Measurements from ENCODE around the gene EYA2.
A peak's percentile ranks its signal among the peaks of the same experiment; 100 is the strongest.

EYA2 gene

GRCh38 chr20:46894579-46894958 is at the start of gene EYA2:
Gene EYA2 (plus strand): TSS chr20:46894843. CDS start chr20:46990011, 95,168 bp downstream.
- H3K4me3 Mint-ChIP-seq, result no peak within 1 kb of the TSS
- no peak for DNase-seq (ENCODE audit: low spot score)
- no peaks in the 10 kb centered on the region for H3K36me3 Mint-ChIP-seq (ENCODE audit: low read depth)
- peaks cover 4% of the 10 kb centered on the region for H3K4me1 Mint-ChIP-seq (ENCODE audit: low read depth)
- H3K9me3 Mint-ChIP-seq, result peaks cover 8% of the 10 kb centered on the region
- H3K27me3 Mint-ChIP-seq (ENCODE audit: low read depth), result peaks cover 72% of the 10 kb centered on the region
- no peak within 1 kb of the TSS for H3K27ac Mint-ChIP-seq

GRCh38 chr20:46844965-46845364 is 49.7 kb upstream of the EYA2 start:
- Mint-ChIP-seq H3K27ac (no peak overlapping the region), H3K36me3 (ENCODE audit: low read depth) (no peaks in the 10 kb centered on the region), H3K4me3 (no peak overlapping the region), H3K27me3 (ENCODE audit: low read depth) (no peaks in the 10 kb centered on the region), H3K4me1 (ENCODE audit: low read depth) (no peaks in the 10 kb centered on the region), H3K9me3 (no peaks in the 10 kb centered on the region)
- no peak for DNase-seq (ENCODE audit: low spot score)

GRCh38 chr20:46849269-46849668 is 45.4 kb upstream of the EYA2 start:
- no peaks in the 10 kb centered on the region for H3K9me3 Mint-ChIP-seq
- DNase-seq (ENCODE audit: low spot score), result no peak
- H3K27me3 Mint-ChIP-seq (ENCODE audit: low read depth), result no peaks in the 10 kb centered on the region
- no peak overlapping the region for H3K27ac Mint-ChIP-seq
- H3K36me3 Mint-ChIP-seq (ENCODE audit: low read depth), result no peaks in the 10 kb centered on the region
- no peaks in the 10 kb centered on the region for H3K4me1 Mint-ChIP-seq (ENCODE audit: low read depth)
- no peak overlapping the region for H3K4me3 Mint-ChIP-seq

GRCh38 chr20:46849751-46850150 is 44.9 kb upstream of the EYA2 start:
- Mint-ChIP-seq H3K4me3 (no peak overlapping the region), H3K4me1 (ENCODE audit: low read depth) (no peaks in the 10 kb centered on the region), H3K9me3 (no peaks in the 10 kb centered on the region), H3K27me3 (ENCODE audit: low read depth) (no peaks in the 10 kb centered on the region), H3K27ac (no peak overlapping the region), H3K36me3 (ENCODE audit: low read depth) (no peaks in the 10 kb centered on the region)
- no peak for DNase-seq (ENCODE audit: low spot score)

- no peaks in the 10 kb centered on the region for H3K4me1 Mint-ChIP-seq (ENCODE audit: low read depth)
- H3K9me3 Mint-ChIP-seq, result no peaks in the 10 kb centered on the region
- H3K27ac Mint-ChIP-seq, result no peak overlapping the region
- no peak overlapping the region for H3K4me3 Mint-ChIP-seq
- H3K27me3 Mint-ChIP-seq (ENCODE audit: low read depth), result no peaks in the 10 kb centered on the region
- DNase-seq (ENCODE audit: low spot score), result no peak
- H3K36me3 Mint-ChIP-seq (ENCODE audit: low read depth), result no peaks in the 10 kb centered on the region
These were observed 44.2 kb upstream of the EYA2 start for GRCh38 chr20:46850416-46850815.

GRCh38 chr20:46850896-46851295 is 43.7 kb upstream of the EYA2 start:
- Mint-ChIP-seq H3K4me3 (no peak overlapping the region), H3K36me3 (ENCODE audit: low read depth) (no peaks in the 10 kb centered on the region), H3K27me3 (ENCODE audit: low read depth) (no peaks in the 10 kb centered on the region)

GRCh38 chr20:46851746-46852145 is 42.9 kb upstream of the EYA2 start:
- H3K4me1 Mint-ChIP-seq (ENCODE audit: low read depth), result no peaks in the 10 kb centered on the region
- no peaks in the 10 kb centered on the region for H3K9me3 Mint-ChIP-seq
- no peak for DNase-seq (ENCODE audit: low spot score)
- no peaks in the 10 kb centered on the region for H3K36me3 Mint-ChIP-seq (ENCODE audit: low read depth)
- no peak overlapping the region for H3K27ac Mint-ChIP-seq
- H3K27me3 Mint-ChIP-seq (ENCODE audit: low read depth), result no peaks in the 10 kb centered on the region
- no peak overlapping the region for H3K4me3 Mint-ChIP-seq

More at GRCh38 chr20:46850896-46851295, 43.7 kb upstream of the EYA2 start:
- no peak for DNase-seq (ENCODE audit: low spot score)
- Mint-ChIP-seq H3K9me3 (no peaks in the 10 kb centered on the region), H3K27ac (no peak overlapping the region), H3K4me1 (ENCODE audit: low read depth) (no peaks in the 10 kb centered on the region)

GRCh38 chr20:46852313-46852712 is 42.3 kb upstream of the EYA2 start:
- Mint-ChIP-seq H3K4me3 (no peak overlapping the region), H3K27me3 (ENCODE audit: low read depth) (no peaks in the 10 kb centered on the region), H3K36me3 (ENCODE audit: low read depth) (no peaks in the 10 kb centered on the region), H3K4me1 (ENCODE audit: low read depth) (no peaks in the 10 kb centered on the region), H3K9me3 (no peaks in the 10 kb centered on the region), H3K27ac (no peak overlapping the region)
- DNase-seq (ENCODE audit: low spot score), result no peak

- no peak overlapping the region for H3K27ac Mint-ChIP-seq
- no peaks in the 10 kb centered on the region for H3K4me1 Mint-ChIP-seq (ENCODE audit: low read depth)
- no peaks in the 10 kb centered on the region for H3K36me3 Mint-ChIP-seq (ENCODE audit: low read depth)
- H3K9me3 Mint-ChIP-seq, result no peaks in the 10 kb centered on the region
- H3K27me3 Mint-ChIP-seq (ENCODE audit: low read depth), result no peaks in the 10 kb centered on the region
- H3K4me3 Mint-ChIP-seq, result no peak overlapping the region
- no peak for DNase-seq (ENCODE audit: low spot score)
These were observed 40.7 kb upstream of the EYA2 start for GRCh38 chr20:46853926-46854325.

- Mint-ChIP-seq H3K27me3 (ENCODE audit: low read depth) (peaks cover 7% of the 10 kb centered on the region), H3K4me3 (no peak overlapping the region), H3K27ac (no peak overlapping the region), H3K36me3 (ENCODE audit: low read depth) (no peaks in the 10 kb centered on the region), H3K9me3 (no peaks in the 10 kb centered on the region), H3K4me1 (ENCODE audit: low read depth) (no peaks in the 10 kb centered on the region)
- no peak for DNase-seq (ENCODE audit: low spot score)
These were observed 37.4 kb upstream of the EYA2 start for GRCh38 chr20:46857061-46857831.

GRCh38 chr20:46865824-46866223 is 28.8 kb upstream of the EYA2 start:
- H3K27ac Mint-ChIP-seq, result no peak overlapping the region
- no peak for DNase-seq (ENCODE audit: low spot score)
- H3K4me1 Mint-ChIP-seq (ENCODE audit: low read depth), result no peaks in the 10 kb centered on the region
- no peak overlapping the region for H3K4me3 Mint-ChIP-seq
- H3K36me3 Mint-ChIP-seq (ENCODE audit: low read depth), result no peaks in the 10 kb centered on the region
- peaks cover 13% of the 10 kb centered on the region for H3K27me3 Mint-ChIP-seq (ENCODE audit: low read depth)
- H3K9me3 Mint-ChIP-seq, result peaks cover 4% of the 10 kb centered on the region

- Mint-ChIP-seq H3K4me3 (no peak overlapping the region), H3K27me3 (ENCODE audit: low read depth) (peaks cover 8% of the 10 kb centered on the region), H3K4me1 (ENCODE audit: low read depth) (peaks cover 4% of the 10 kb centered on the region)
These were observed 24.6 kb upstream of the EYA2 start for GRCh38 chr20:46870041-46870440.

GRCh38 chr20:46872328-46873211 is 22.1 kb upstream of the EYA2 start:
- no peak for DNase-seq (ENCODE audit: low spot score)
- no peak overlapping the region for H3K27ac Mint-ChIP-seq
- H3K9me3 Mint-ChIP-seq, result peaks cover 4% of the 10 kb centered on the region
- peaks cover 9% of the 10 kb centered on the region for H3K27me3 Mint-ChIP-seq (ENCODE audit: low read depth)
- no peaks in the 10 kb centered on the region for H3K36me3 Mint-ChIP-seq (ENCODE audit: low read depth)
- H3K4me3 Mint-ChIP-seq, result peak overlapping the region; percentile 11
- peaks cover 4% of the 10 kb centered on the region for H3K4me1 Mint-ChIP-seq (ENCODE audit: low read depth)

More at GRCh38 chr20:46870041-46870440, 24.6 kb upstream of the EYA2 start:
- H3K9me3 Mint-ChIP-seq, result peaks cover 4% of the 10 kb centered on the region
- H3K36me3 Mint-ChIP-seq (ENCODE audit: low read depth), result no peaks in the 10 kb centered on the region
- no peak overlapping the region for H3K27ac Mint-ChIP-seq
- no peak for DNase-seq (ENCODE audit: low spot score)

GRCh38 chr20:46875059-46875458 is 19.6 kb upstream of the EYA2 start:
- H3K27me3 Mint-ChIP-seq (ENCODE audit: low read depth), result peaks cover 6% of the 10 kb centered on the region
- no peaks in the 10 kb centered on the region for H3K36me3 Mint-ChIP-seq (ENCODE audit: low read depth)
- no peaks in the 10 kb centered on the region for H3K9me3 Mint-ChIP-seq
- no peak overlapping the region for H3K27ac Mint-ChIP-seq
- H3K4me3 Mint-ChIP-seq, result no peak overlapping the region
- no peak for DNase-seq (ENCODE audit: low spot score)
- H3K4me1 Mint-ChIP-seq (ENCODE audit: low read depth), result peaks cover 4% of the 10 kb centered on the region

Measured in T-helper 2 cell treated with Interferon-gamma antibody and Interleukin-4, amounts not matched to agents 5 μg/mL and 100 μg/mL, for 36 hours (primary cell).